Testis (tissue), 2 donors: ENCODE measurements around the gene ZC3HAV1.

Experiments used
- CTCF ChIP-seq, 3 experiments: fragments of 450-650 bp in 2 of 3; fragments of 200-600 bp in 1 of 3; sonication (generic) in 1 of 3; IDR thresholded peaks; one replicate each; pipeline ENCODE4 v1.5.1; 2016 to 2019; ENCODE audit warnings: antibody characterized with exemption in 3 of 3, mild to moderate bottlenecking in 2 of 3, moderate library complexity in 1 of 3
- POLR2A ChIP-seq: fragments of 450-650 bp; IDR thresholded peaks from one replicate; pipeline ENCODE4 v1.6.1; 2017; ENCODE audit warnings: antibody characterized with exemption, mild to moderate bottlenecking, moderate library complexity

GRCh38 chr7:139022286-139022685 is 87.2 kb downstream of the ZC3HAV1 start:
- TF ChIP-seq CTCF (IDR thresholded peaks at IDR 0.05) (no peak), POLR2A (no peak)
